A172 (cell line): ENCODE measurements around the gene CEP63. TPM values are rescaled to one million over a fixed set of nuclear protein-coding genes. Genes with fewer than 3 reads are reported as not detected.
"Not testable (repeated sequence)": the region's sequence is repeated elsewhere in the genome, so short reads cannot be mapped to it uniquely, and the experiment has no call there.

Experiments used
- DNase-seq: peaks from one replicate; pipeline ENCODE4 v3.0.0-alpha.2; 2015; ENCODE audit warnings: low spot score
- total RNA-seq: library from RNA; depleted of rRNA; stranded (reverse); fragments of >200 nt; shearing (Covaris generic); gene quantifications from 2 replicates; pipeline ENCODE4 v1.2.3, GENCODE V29; 2014

Gene CEP63
- total RNA-seq, 1 experiment from 2014 or later: 26.2 TPM

GRCh38 chr3:134576426-134576825, 90.6 kb downstream of the CEP63 start:
- DNase-seq: no peak

GRCh38 chr3:134576831-134577230, 91.0 kb downstream of the CEP63 start:
- DNase-seq: no peak

DNA sequence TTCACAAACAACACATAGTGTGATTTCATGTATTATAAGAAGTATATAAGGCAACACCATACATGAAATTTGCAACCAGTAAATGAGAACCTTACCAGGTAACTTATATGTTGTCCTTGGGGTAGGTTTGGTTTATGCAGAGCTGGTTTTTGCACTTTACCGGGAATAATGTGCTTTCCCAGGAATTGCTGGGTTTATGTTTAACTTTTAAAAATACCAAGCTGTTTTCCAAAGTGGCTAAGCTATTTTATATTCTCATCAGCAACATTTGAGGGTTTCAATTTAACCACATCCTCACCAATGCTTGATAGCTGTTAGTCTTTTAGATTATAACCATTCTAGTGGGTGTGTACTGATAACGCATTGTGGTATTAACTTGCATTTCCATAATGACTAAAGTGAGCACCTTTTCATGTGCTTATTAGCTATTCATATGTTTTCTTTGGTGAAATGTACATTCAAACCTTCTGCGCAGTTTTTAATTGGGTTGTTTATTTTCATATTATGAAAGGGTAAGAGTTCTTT, 93.3 kb downstream of the CEP63 start:
- DNase-seq: no peak

GRCh38 chr3:134590766-134591165, 104.9 kb downstream of the CEP63 start:
- DNase-seq: no peak

- no peak for DNase-seq
Measured at GRCh38 chr3:134592806-134593205, 106.9 kb downstream of the CEP63 start.

DNA sequence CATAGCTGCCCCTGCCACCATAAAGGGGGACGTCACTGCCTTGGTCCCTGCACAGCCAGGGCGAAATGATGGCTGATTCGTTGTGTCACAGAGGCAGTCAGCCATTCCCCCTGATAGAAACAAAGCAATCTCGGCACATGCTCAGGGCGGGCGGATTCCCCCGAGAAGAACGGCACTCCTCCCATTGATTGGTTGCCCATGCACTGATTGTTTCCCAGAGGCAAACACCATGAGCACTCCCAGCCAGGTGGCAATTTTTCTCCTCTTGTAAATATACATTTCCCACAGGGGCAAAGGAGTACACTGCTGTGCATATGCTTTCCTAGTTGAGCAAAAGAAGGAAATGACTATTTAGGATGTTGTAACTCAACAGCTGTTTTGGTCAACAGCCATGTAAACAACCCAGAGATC, 108.5 kb downstream of the CEP63 start:
- no peak for DNase-seq

GRCh38 chr3:134594986-134595385, 109.1 kb downstream of the CEP63 start:
- not testable (repeated sequence) for DNase-seq

DNA sequence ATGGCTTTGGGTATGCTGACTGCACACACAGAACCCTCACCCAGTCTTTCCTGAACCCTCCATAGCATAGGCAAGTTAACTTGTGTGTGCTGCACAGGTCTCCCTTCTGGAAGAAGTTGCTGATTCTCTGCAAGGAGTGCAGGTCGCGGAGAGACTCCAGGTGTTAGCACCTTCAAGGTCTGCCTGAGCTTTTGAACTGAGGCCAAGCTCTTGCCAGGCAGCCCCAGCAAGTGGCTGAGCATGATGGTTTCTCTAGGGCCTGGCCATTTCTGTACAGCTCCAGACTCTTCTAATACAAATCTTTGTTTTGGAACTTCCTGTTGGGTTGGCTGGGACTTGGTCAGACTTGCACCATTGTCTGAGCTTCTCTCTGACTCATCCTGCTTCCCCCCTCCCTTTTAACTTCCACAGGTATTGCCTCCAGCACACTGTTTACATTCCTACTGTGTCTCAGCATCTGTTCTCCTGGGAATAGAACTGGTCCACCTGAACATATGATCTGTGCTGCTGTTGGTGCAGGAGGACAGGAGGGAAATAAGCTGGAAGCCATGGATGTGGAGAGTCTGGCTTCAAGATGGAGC, 111.6 kb downstream of the CEP63 start:
- no peak for DNase-seq

- DNase-seq: no peak
Measured at GRCh38 chr3:134598763-134599545, 113.1 kb downstream of the CEP63 start.

DNA sequence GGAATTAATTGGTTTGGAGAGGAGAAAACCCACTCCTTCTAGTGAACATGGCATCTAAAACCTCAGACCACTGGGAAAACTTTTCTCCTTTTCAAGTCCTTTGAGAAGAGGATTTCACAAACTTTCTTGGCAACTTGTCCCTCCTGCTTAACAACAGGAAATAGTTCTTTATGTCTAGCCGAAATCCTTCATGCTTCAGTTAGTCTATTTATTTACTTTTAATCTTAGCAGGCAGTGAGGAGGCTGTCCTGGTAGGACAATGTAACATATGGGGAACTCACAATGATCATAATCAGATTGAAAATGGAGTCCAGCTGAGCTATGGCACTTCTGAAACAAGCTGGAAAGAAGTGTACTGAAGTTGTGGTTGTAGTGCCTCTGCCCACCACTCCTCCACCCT, 114.3 kb downstream of the CEP63 start:
- DNase-seq: no peak

- DNase-seq: peak; percentile 39
Measured at GRCh38 chr3:134600685-134601463, 115.0 kb downstream of the CEP63 start.

DNA sequence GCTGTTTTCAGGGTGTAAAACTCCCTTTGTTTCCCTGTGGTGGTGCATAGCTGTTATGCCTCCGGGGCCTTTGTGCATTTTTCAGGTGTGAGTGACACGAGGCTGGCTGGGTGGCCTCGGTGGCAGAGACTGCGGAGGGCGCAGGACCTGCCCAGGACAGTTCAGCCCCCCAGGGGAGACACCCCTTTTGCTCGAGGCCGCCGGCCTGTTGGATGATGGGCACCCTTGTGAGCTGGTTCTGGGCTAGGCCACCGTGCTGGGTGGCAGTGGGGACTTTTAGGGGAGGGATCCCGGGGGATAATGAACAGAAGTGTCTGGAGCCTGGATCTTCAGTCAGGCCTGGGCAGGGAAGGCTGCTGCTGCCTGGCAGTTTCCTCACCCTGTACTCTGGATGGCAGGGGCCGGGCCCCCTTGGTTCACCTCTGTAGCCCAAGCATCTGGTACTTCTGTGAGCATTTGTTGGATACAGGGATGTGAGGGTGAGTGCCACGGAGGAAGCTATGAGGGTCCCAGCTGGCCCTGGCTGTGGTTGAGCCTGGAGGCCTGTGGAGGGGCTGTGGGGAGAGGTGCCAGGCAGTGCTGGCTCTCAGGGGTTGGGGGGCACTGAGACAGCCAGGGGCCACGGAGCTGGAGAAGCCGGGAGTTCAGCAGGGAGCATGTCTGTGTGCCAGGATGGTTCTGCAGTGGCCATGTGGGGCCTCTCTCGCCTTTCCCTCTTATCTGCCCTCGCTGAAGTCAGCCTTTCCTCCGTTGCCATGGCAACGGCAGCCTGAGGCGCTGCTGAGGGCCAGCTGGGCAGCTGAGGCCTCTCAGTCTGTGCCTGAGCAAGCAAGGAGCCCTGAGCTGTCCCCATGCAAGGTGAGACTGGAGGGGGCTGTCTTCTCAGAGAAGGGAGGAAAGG, 115.9 kb downstream of the CEP63 start:
- peak; percentile 46 for DNase-seq

GRCh38 chr3:134602440-134602814, 116.6 kb downstream of the CEP63 start:
- no peak for DNase-seq

GRCh38 chr3:134603480-134603879, 117.6 kb downstream of the CEP63 start:
- DNase-seq: no peak

DNA sequence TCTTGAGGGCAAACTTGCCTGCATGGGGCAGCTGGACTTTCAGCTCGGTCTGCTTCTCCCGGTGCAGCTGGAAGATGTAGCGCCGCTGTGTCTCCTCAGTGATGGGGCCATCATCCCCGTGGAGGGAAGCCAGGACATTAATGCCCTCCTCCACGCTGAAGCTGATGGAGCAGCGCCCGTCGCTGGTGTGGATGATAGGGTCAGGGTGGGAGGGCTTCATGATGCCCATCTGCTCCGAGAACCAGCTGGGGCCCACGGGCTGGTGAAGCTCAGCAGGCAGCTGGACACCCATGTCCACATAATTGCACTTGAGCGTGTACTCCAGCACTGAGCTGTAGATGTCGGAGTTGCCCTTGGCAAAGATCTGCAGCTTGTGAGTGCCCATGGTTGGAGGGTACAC, 118.1 kb downstream of the CEP63 start:
- no peak for DNase-seq

DNA sequence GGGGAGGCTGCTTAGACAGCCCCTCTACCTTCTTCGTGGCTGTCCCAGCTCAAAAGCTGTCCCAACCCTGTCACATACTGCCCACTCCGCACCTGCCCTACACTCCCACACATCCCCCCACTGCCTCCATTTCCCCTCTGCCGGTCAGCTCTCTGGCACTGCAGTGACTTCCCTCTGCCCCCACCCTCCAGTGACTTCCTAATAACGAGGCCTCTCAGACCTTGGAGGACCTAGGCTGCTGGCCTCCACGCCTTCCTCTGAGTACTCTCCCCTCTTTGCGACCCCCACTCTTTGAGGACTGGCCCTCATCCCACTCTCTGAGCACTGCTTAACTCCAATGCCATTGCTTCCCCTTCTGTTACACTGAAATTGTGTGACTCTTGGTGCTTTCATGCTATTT, 119.7 kb downstream of the CEP63 start:
- no peak for DNase-seq

- DNase-seq: no peak
Measured at GRCh38 chr3:134606033-134607025, 120.5 kb downstream of the CEP63 start.

DNA sequence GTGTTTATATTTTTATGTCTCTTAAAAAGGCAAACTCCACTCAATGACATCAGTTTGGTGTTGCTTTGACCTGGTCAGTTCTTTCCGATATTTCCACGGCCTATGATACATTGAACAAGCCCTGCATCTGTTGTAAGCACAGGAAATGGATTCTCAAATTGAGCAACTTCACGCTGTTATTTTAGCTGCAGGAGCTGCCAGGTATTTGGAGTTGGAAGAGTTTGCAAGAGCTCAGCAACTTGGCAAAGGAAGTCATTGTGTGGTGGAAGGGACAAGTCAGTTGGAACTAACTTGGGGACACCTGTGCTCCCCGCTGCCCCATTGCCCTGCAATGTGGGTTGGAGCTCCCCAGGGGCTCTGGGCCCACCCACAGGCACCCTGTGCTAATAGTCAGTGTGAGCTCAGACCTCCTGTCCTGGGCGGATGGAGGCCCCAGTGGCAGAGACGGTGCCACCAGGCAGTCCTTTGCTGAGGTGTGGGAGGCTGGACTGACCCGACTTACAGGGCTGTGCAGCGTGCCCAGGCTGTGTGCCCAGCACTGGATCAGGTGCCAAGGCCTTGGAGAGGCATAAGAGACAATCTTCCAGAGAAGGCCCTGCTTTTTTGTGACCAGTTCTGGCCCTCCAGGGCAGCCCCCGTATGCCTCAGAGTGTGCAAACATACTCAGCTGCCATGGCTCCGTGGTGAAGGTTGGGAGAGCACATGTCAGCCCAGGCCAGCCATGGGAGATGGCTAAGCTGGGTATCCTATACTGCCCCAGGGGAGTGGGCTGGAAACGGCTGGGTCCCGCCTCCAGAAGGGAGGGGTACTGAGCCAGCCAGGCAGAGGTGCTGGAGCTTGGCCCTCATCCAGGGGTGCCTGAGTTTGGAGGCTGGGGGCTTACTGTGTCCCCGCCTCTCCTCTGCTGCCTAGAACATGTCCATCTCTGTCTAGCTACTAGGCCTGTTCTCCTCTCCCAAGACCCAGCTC, 121.5 kb downstream of the CEP63 start:
- no peak for DNase-seq
